NCI-H446 treated with DMSO at 0.1 percent for 48 hours (cell line): ENCODE data around the gene KCNIP3.
"Not testable (repeated sequence)": the region's sequence is repeated elsewhere in the genome, so short reads cannot be mapped to it uniquely, and the experiment has no call there.

ENCODE experiments used
- DNase-seq: peaks from one replicate; lab custom pipeline; 2025; lab: John Stamatoyannopoulos, UW

KCNIP3 gene

GRCh38 chr2:95384854-95385569 lies 87.9 kb downstream of the KCNIP3 start:
- DNase-seq: no peak

GRCh38 chr2:95385570-95385984 lies 88.4 kb downstream of the KCNIP3 start:
- no peak for DNase-seq

- DNase-seq: no peak
Observed at GRCh38 chr2:95386031-95386430, 88.9 kb downstream of the KCNIP3 start.

- no peak for DNase-seq
Observed at GRCh38 chr2:95387358-95387757, 90.2 kb downstream of the KCNIP3 start.

GRCh38 chr2:95388091-95388692 lies 91.0 kb downstream of the KCNIP3 start:
- DNase-seq: no peak

- no peak for DNase-seq
Observed at GRCh38 chr2:95388856-95389244, 91.7 kb downstream of the KCNIP3 start.

- no peak for DNase-seq
Observed at GRCh38 chr2:95389245-95390119, 92.3 kb downstream of the KCNIP3 start.

GRCh38 chr2:95390272-95390880 lies 93.2 kb downstream of the KCNIP3 start:
- DNase-seq: no peak

- DNase-seq: no peak
Observed at GRCh38 chr2:95390881-95391321, 93.8 kb downstream of the KCNIP3 start.

- no peak for DNase-seq
Observed at GRCh38 chr2:95391641-95392310, 94.6 kb downstream of the KCNIP3 start.

GRCh38 chr2:95392320-95392719 lies 95.2 kb downstream of the KCNIP3 start:
- DNase-seq: no peak

- DNase-seq: no peak
Observed at GRCh38 chr2:95392730-95393455, 95.7 kb downstream of the KCNIP3 start.

GRCh38 chr2:95393901-95394300 lies 96.8 kb downstream of the KCNIP3 start:
- DNase-seq: no peak

- DNase-seq: no peak
Observed at GRCh38 chr2:95399061-95399460, 101.9 kb downstream of the KCNIP3 start.

- DNase-seq: no peak
Observed at GRCh38 chr2:95401480-95401879, 104.3 kb downstream of the KCNIP3 start.

- not testable (repeated sequence) for DNase-seq
Observed at GRCh38 chr2:95402004-95402369, 104.8 kb downstream of the KCNIP3 start.

- peak; percentile 56 for DNase-seq
Observed at GRCh38 chr2:95402370-95403203, 105.4 kb downstream of the KCNIP3 start, which contains the start of gene FAHD2A. FAHD2A (plus strand) TSS chr2:95402708; CDS start chr2:95405559, 2,851 bp downstream.

GRCh38 chr2:95403204-95403721 lies 106.1 kb downstream of the KCNIP3 start:
- DNase-seq: not testable (repeated sequence)

GRCh38 chr2:95403824-95404223 lies 106.7 kb downstream of the KCNIP3 start:
- not testable (repeated sequence) for DNase-seq

- not testable (repeated sequence) for DNase-seq
Observed at GRCh38 chr2:95404676-95405075, 107.5 kb downstream of the KCNIP3 start.
